ENCODE data around the gene GPC6. TPM values are rescaled to one million over a fixed set of nuclear protein-coding genes. Genes with fewer than 3 reads are reported as not detected.

The GPC6 gene
- total RNA-seq, 1 experiment from 2014 or later = not detected

DNA sequence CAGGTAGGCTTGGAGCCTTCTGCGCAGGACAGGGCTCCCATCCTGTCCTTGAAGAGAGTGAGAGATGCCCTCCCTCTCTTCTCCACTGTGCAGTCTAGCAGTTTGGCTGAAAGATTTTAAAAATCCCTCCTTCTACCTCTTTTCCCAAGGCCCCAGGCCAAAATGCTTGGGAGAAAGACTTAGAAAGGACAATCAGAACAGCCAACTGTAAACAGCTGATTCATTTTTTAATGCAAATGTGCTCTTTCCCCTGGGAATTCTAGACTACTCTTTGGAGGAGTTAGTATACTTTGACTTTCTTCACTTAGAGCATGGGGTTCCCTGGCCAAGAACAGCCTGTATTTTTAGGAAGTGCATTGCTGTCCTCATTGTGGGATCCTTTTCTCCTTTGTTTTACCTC, 398.9 kb downstream of the GPC6 start:
- Histone ChIP-seq H3K4me2 (no peak overlapping the region), H3K9me2 (ENCODE audit: insufficient read depth) (no peaks in the 10 kb centered on the region), H4K20me1 (ENCODE audit: insufficient read depth) (no peaks in the 10 kb centered on the region), H3K27ac (no peak overlapping the region), H3K27me3 (ENCODE audit: insufficient read depth, low read depth) (no peaks in the 10 kb centered on the region), H2AFZ (no peak overlapping the region), H3K36me3 (ENCODE audit: low read depth) (no peaks in the 10 kb centered on the region), H3F3A (ENCODE audit: insufficient read depth, low read depth) (no peaks in the 10 kb centered on the region), H3K9me3 (ENCODE audit: insufficient read depth, low read depth) (no peaks in the 10 kb centered on the region), H3K4me1 (replicated peaks; ENCODE audit: insufficient read depth) (no peaks in the 10 kb centered on the region), H3K4me3 (no peak overlapping the region), H3K79me2 (ENCODE audit: low read depth) (no peaks in the 10 kb centered on the region)
- TF ChIP-seq, protein P1, sequence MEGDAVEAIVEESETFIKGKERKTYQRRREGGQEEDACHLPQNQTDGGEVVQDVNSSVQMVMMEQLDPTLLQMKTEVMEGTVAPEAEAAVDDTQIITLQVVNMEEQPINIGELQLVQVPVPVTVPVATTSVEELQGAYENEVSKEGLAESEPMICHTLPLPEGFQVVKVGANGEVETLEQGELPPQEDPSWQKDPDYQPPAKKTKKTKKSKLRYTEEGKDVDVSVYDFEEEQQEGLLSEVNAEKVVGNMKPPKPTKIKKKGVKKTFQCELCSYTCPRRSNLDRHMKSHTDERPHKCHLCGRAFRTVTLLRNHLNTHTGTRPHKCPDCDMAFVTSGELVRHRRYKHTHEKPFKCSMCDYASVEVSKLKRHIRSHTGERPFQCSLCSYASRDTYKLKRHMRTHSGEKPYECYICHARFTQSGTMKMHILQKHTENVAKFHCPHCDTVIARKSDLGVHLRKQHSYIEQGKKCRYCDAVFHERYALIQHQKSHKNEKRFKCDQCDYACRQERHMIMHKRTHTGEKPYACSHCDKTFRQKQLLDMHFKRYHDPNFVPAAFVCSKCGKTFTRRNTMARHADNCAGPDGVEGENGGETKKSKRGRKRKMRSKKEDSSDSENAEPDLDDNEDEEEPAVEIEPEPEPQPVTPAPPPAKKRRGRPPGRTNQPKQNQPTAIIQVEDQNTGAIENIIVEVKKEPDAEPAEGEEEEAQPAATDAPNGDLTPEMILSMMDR (conservative IDR thresholded peaks at IDR 0.05) = no peak
- TF ChIP-seq EZH2 (IDR thresholded peaks at IDR 0.05; ENCODE audit: low read depth) = no peak
- intact Hi-C loops (cut with micrococcal nuclease; ENCODE audit: unreplicated experiment) = no loop called here
- ChIA-PET CTCF (no interaction called here), POLR2A (ENCODE audit: unreplicated experiment) (no interaction called here)
- no peak for DNase-seq
- no TSS peak for BruUV-seq (replicated peaks)

GRCh38 chr13:93628136-93628797, 401.7 kb downstream of the GPC6 start:
- no peak overlapping the region for H3K4me3 ChIP-seq
- H3K79me2 ChIP-seq (ENCODE audit: low read depth) = no peaks in the 10 kb centered on the region
- no peak for DNase-seq
- H3K9me3 ChIP-seq (ENCODE audit: insufficient read depth, low read depth) = no peaks in the 10 kb centered on the region
- no peak overlapping the region for H3K27ac ChIP-seq
- H3K4me2 ChIP-seq = no peak overlapping the region
- ChIA-PET POLR2A (ENCODE audit: unreplicated experiment) (no interaction called here), CTCF (no interaction called here)
- H3K36me3 ChIP-seq (ENCODE audit: low read depth) = no peaks in the 10 kb centered on the region
- H3F3A ChIP-seq (ENCODE audit: insufficient read depth, low read depth) = no peaks in the 10 kb centered on the region
- H4K20me1 ChIP-seq (ENCODE audit: insufficient read depth) = no peaks in the 10 kb centered on the region
- H2AFZ ChIP-seq = no peak overlapping the region
- BruUV-seq (replicated peaks) = no TSS peak
- no peaks in the 10 kb centered on the region for H3K9me2 ChIP-seq (ENCODE audit: insufficient read depth)
- intact Hi-C loops (cut with micrococcal nuclease; ENCODE audit: unreplicated experiment) = no loop called here
- H3K27me3 ChIP-seq (ENCODE audit: insufficient read depth, low read depth) = no peaks in the 10 kb centered on the region
- H3K4me1 ChIP-seq (replicated peaks; ENCODE audit: insufficient read depth) = no peaks in the 10 kb centered on the region
- TF ChIP-seq, protein P1 (conservative IDR thresholded peaks at IDR 0.05) = no peak
- TF ChIP-seq EZH2 (IDR thresholded peaks at IDR 0.05; ENCODE audit: low read depth) = no peak

DNA sequence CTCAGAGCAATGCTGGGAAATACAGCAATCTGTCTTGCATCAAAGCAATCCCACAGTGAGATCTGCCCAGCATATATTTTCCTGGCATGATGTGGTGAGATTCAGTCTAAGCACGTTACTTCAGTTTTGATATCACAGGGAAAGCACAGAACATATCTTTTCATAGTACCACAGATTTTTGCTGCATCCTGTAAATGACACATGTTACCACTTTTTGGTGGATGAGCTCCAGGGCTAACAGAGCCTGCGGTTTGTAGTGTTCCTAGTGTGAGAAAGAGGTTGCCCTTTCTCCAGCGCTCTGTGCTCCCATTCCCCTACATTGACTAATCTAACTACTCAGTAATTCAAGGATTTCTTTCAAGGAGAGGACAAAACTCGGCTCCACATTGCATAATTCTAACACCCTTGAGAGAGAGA, 409.0 kb downstream of the GPC6 start:
- Histone ChIP-seq H3K4me2 (no peak overlapping the region), H3K27ac (no peak overlapping the region), H3K79me2 (ENCODE audit: low read depth) (no peaks in the 10 kb centered on the region), H3K4me1 (replicated peaks; ENCODE audit: insufficient read depth) (no peaks in the 10 kb centered on the region), H2AFZ (no peak overlapping the region), H3K9me3 (ENCODE audit: insufficient read depth, low read depth) (no peaks in the 10 kb centered on the region), H3F3A (ENCODE audit: insufficient read depth, low read depth) (no peaks in the 10 kb centered on the region), H4K20me1 (ENCODE audit: insufficient read depth) (no peaks in the 10 kb centered on the region), H3K36me3 (ENCODE audit: low read depth) (no peaks in the 10 kb centered on the region), H3K4me3 (no peak overlapping the region), H3K9me2 (ENCODE audit: insufficient read depth) (no peaks in the 10 kb centered on the region), H3K27me3 (ENCODE audit: insufficient read depth, low read depth) (no peaks in the 10 kb centered on the region)
- intact Hi-C loops (cut with micrococcal nuclease; ENCODE audit: unreplicated experiment) = no loop called here
- BruUV-seq (replicated peaks) = no TSS peak
- no peak for TF ChIP-seq EZH2 (IDR thresholded peaks at IDR 0.05; ENCODE audit: low read depth)
- TF ChIP-seq, protein P1 (conservative IDR thresholded peaks at IDR 0.05) = no peak
- ChIA-PET POLR2A (ENCODE audit: unreplicated experiment) (no interaction called here), CTCF (no interaction called here)
- DNase-seq = no peak
